ENCODE measurements around the gene IFNL2.

IFNL2 gene

GRCh38 chr19:39248806-39249205 lies 19.4 kb upstream of the IFNL2 start, which contains the start of gene IFNL4:
TSS of gene IFNL4 (minus strand) at chr19:39248856.
- no peak within 1 kb of the TSS for H3K27ac ChIP-seq
- TF ChIP-seq ZFX (IDR thresholded peaks at IDR 0.05) (no peak), CTCF (conservative IDR thresholded peaks at IDR 0.05) (no peak)

- no peak for TF ChIP-seq CTCF (conservative IDR thresholded peaks at IDR 0.05)
- no peak for TF ChIP-seq ZFX (IDR thresholded peaks at IDR 0.05)
- H3K27ac ChIP-seq: no peak overlapping the region
These were observed 17.1 kb upstream of the IFNL2 start for GRCh38 chr19:39251081-39251480.

GRCh38 chr19:39251846-39252245 lies 16.4 kb upstream of the IFNL2 start:
- H3K27ac ChIP-seq: no peak overlapping the region
- no peak for TF ChIP-seq CTCF (conservative IDR thresholded peaks at IDR 0.05)
- TF ChIP-seq ZFX (IDR thresholded peaks at IDR 0.05): no peak

GRCh38 chr19:39252458-39252857 lies 15.7 kb upstream of the IFNL2 start:
- no peak overlapping the region for H3K27ac ChIP-seq

GRCh38 chr19:39253374-39254149 lies 14.6 kb upstream of the IFNL2 start:
- TF ChIP-seq ZFX (IDR thresholded peaks at IDR 0.05): no peak
- TF ChIP-seq CTCF (conservative IDR thresholded peaks at IDR 0.05): no peak
- H3K27ac ChIP-seq: no peak overlapping the region

More at GRCh38 chr19:39252458-39252857, 15.7 kb upstream of the IFNL2 start:
- TF ChIP-seq CTCF (conservative IDR thresholded peaks at IDR 0.05) (no peak), ZFX (IDR thresholded peaks at IDR 0.05) (no peak)

- no peak overlapping the region for H3K27ac ChIP-seq
- TF ChIP-seq ZFX (IDR thresholded peaks at IDR 0.05) (no peak), CTCF (conservative IDR thresholded peaks at IDR 0.05) (no peak)
These were observed 13.5 kb upstream of the IFNL2 start for GRCh38 chr19:39254531-39255345.

GRCh38 chr19:39257227-39257626 lies 11.0 kb upstream of the IFNL2 start:
- TF ChIP-seq ZFX (IDR thresholded peaks at IDR 0.05): no peak
- no peak for TF ChIP-seq CTCF (conservative IDR thresholded peaks at IDR 0.05)
- H3K27ac ChIP-seq: no peak overlapping the region

Data from C4-2B (cell line).